H1 (cell line): ENCODE data around the gene RIN3. TPM values are rescaled to one million over a fixed set of nuclear protein-coding genes. Genes with fewer than 3 reads are reported as not detected.

Experiments used
- CTCF ChIA-PET: fragments of 300-600 bp; sonication (Branson Sonifier 250); formaldehyde crosslinking; loops from one replicate; lab custom pipeline; 2021; ENCODE audit not compliant: partially characterized antibody; lab: Charles Lee
- POLR2A ChIA-PET: fragments of 300-600 bp; sonication (Branson Sonifier 250); formaldehyde crosslinking; loops from one replicate; lab custom pipeline; 2021; ENCODE audit warnings: inconsistent platforms; ENCODE audit not compliant: partially characterized antibody; lab: Charles Lee
- DNase-seq, 2 experiments: peaks; one replicate each; pipeline versions ENCODE4 v3.0.0 to v3.0.0-alpha.2; 2010 to 2022; ENCODE audit warnings: low spot score in 2 of 2, low read depth in 1 of 2, mixed read lengths in 1 of 2
- FAIRE-seq: peaks from 2 replicates; lab custom pipeline; 2011; peaks lifted over from hg19 to GRCh38; lab: Jason Lieb, UNC
- H2AFZ ChIP-seq: 2 replicates; pipeline ENCODE4 v1.8.1; 2012; ENCODE audit warnings: low read length, inconsistent platforms
- H2AK5ac ChIP-seq: 2 replicates; pipeline ENCODE4 v1.6.1; 2013; ENCODE audit warnings: low read depth, low read length
- H2BK120ac ChIP-seq: replicated peaks from 2 replicates; pipeline ENCODE3; 2013; ENCODE audit warnings: low read depth, low read length, inconsistent platforms
- H2BK12ac ChIP-seq: 2 replicates; pipeline ENCODE4 v1.6.1; 2013; ENCODE audit warnings: low read depth, low read length
- H2BK15ac ChIP-seq: 2 replicates; pipeline ENCODE4 v1.6.1; 2013; ENCODE audit warnings: low read length
- H2BK20ac ChIP-seq: 2 replicates; pipeline ENCODE4 v1.6.1; 2013; ENCODE audit warnings: low read length
- H2BK5ac ChIP-seq: 2 replicates; pipeline ENCODE4 v1.6.1; 2013; ENCODE audit warnings: low read depth, low read length
- H3K14ac ChIP-seq: 2 replicates; pipeline ENCODE4 v1.6.1; 2013; ENCODE audit warnings: inconsistent platforms; ENCODE audit not compliant: insufficient read length
- H3K18ac ChIP-seq: 2 replicates; pipeline ENCODE4 v1.6.1; 2013; ENCODE audit warnings: low read length; ENCODE audit errors: extremely low read depth
- H3K23ac ChIP-seq: 2 replicates; pipeline ENCODE4 v1.6.1; 2013; ENCODE audit warnings: inconsistent platforms; ENCODE audit not compliant: insufficient read length
- H3K23me2 ChIP-seq: 2 replicates; pipeline ENCODE4 v1.6.1; 2013; ENCODE audit warnings: low read depth, low read length
- H3K27ac ChIP-seq: 2 replicates; pipeline ENCODE4 v1.6.1; 2011; ENCODE audit warnings: low read depth, low read length, inconsistent platforms
- H3K27me3 ChIP-seq, 4 experiments: replicated peaks in 1 of 4; 1 replicate in 1 of 4; 2 replicates in 3 of 4; pipeline versions ENCODE4 v1.6.1 to v1.8.1; 2011 to 2013; ENCODE audit warnings: low read length in 3 of 4, mild to moderate bottlenecking in 3 of 4, inconsistent platforms in 2 of 4, mixed read lengths in 2 of 4, moderate library complexity in 1 of 4; ENCODE audit not compliant: control insufficient read depth in 3 of 4, insufficient read depth in 3 of 4; ENCODE audit errors: extremely low read depth in 1 of 4
- H3K36me3 ChIP-seq, 4 experiments: 2 replicates each; pipeline versions ENCODE4 v1.6.1 to v1.8.1; 2011 to 2013; ENCODE audit warnings: mild to moderate bottlenecking in 4 of 4, low read length in 3 of 4, moderate library complexity in 2 of 4, control low read depth in 1 of 4, inconsistent platforms in 1 of 4; ENCODE audit not compliant: insufficient read depth in 4 of 4, control insufficient read depth in 2 of 4
- H3K4ac ChIP-seq: replicated peaks from 2 replicates; pipeline ENCODE3; 2013; ENCODE audit warnings: low read length, low read depth, mixed read lengths, inconsistent platforms; ENCODE audit not compliant: insufficient read length
- H3K4me1 ChIP-seq, 4 experiments: replicated peaks in 1 of 4; 1 replicate in 1 of 4; 2 replicates in 3 of 4; pipeline versions ENCODE4 v1.6.1 to v1.8.1; 2011 to 2013; ENCODE audit warnings: low read length in 3 of 4, inconsistent platforms in 2 of 4, mixed read lengths in 1 of 4; ENCODE audit not compliant: insufficient read depth in 4 of 4, control insufficient read depth in 3 of 4
- H3K4me2 ChIP-seq, 2 experiments: 2 replicates each; pipeline versions ENCODE4 v1.6.1 to v1.8.1; 2011 to 2013; ENCODE audit warnings: low read depth in 2 of 2, low read length in 2 of 2, control low read depth in 1 of 2, inconsistent platforms in 1 of 2, mild to moderate bottlenecking in 1 of 2; ENCODE audit not compliant: insufficient read depth in 1 of 2
- H3K4me3 ChIP-seq, 4 experiments: fragments of 200-600, 300-600 bp in 1 of 4; sonication (generic), shearing (Covaris generic), sonication (Bioruptor Twin) in 1 of 4; 2 replicates each; pipeline versions ENCODE4 v1.5.1 to v1.8.1; 2011 to 2016; ENCODE audit warnings: low read length in 4 of 4, low read depth in 3 of 4, control low read depth in 2 of 4, inconsistent platforms in 2 of 4, mild to moderate bottlenecking in 2 of 4, mixed read lengths in 1 of 4, moderate library complexity in 1 of 4; ENCODE audit not compliant: insufficient read depth in 2 of 4; ENCODE audit errors: extremely low read depth in 1 of 4
- H3K56ac ChIP-seq: replicated peaks from 2 replicates; pipeline ENCODE3; 2013; ENCODE audit warnings: low read depth, mild to moderate bottlenecking, mixed read lengths, low read length, inconsistent platforms; ENCODE audit not compliant: insufficient read length
- H3K79me1 ChIP-seq: 2 replicates; pipeline ENCODE4 v1.6.1; 2013; ENCODE audit warnings: low read depth, low read length, control low read depth
- H3K79me2 ChIP-seq, 2 experiments: 2 replicates each; pipeline versions ENCODE4 v1.6.1 to v1.8.1; 2012 to 2013; ENCODE audit warnings: low read length in 2 of 2, mild to moderate bottlenecking in 2 of 2, inconsistent platforms in 1 of 2; ENCODE audit not compliant: insufficient read depth in 2 of 2, control insufficient read depth in 1 of 2
- H3K9ac ChIP-seq, 4 experiments: replicated peaks in 1 of 4; 1 replicate in 1 of 4; 2 replicates in 3 of 4; pipeline versions ENCODE4 v1.6.1 to v1.8.1; 2011 to 2013; ENCODE audit warnings: low read depth in 3 of 4, low read length in 3 of 4, control low read depth in 2 of 4, mild to moderate bottlenecking in 2 of 4, moderate library complexity in 2 of 4, inconsistent platforms in 1 of 4; ENCODE audit errors: extremely low read depth in 1 of 4
- H3K9me3 ChIP-seq, 2 experiments: 2 replicates each; pipeline versions ENCODE4 v1.6.1 to v1.8.1; 2012 to 2013; ENCODE audit warnings: mild to moderate bottlenecking in 2 of 2, moderate library complexity in 2 of 2, control low read depth in 1 of 2, inconsistent platforms in 1 of 2, low read depth in 1 of 2, low read length in 1 of 2, mixed read lengths in 1 of 2; ENCODE audit not compliant: insufficient read depth in 2 of 2
- H4K20me1 ChIP-seq, 2 experiments: replicated peaks in 1 of 2; 2 replicates each; pipeline versions ENCODE3 to v1.8.1; 2011 to 2013; ENCODE audit warnings: inconsistent platforms in 2 of 2, low read length in 2 of 2, mild to moderate bottlenecking in 1 of 2; ENCODE audit not compliant: insufficient read depth in 2 of 2, control insufficient read depth in 1 of 2
- H4K5ac ChIP-seq: 2 replicates; pipeline ENCODE4 v1.6.1; 2013; ENCODE audit warnings: low read length, low read depth, mixed read lengths, inconsistent platforms; ENCODE audit not compliant: insufficient read length
- H4K8ac ChIP-seq: 2 replicates; pipeline ENCODE4 v1.8.0; 2013; ENCODE audit warnings: mild to moderate bottlenecking, moderate library complexity, low read length, inconsistent platforms; ENCODE audit not compliant: insufficient read depth; ENCODE audit errors: extremely low read depth
- H4K91ac ChIP-seq: replicated peaks from 2 replicates; pipeline ENCODE3; 2013; ENCODE audit warnings: low read length, mixed read lengths, inconsistent platforms; ENCODE audit not compliant: insufficient read length
- BRCA1 ChIP-seq: IDR thresholded peaks from 2 replicates; pipeline ENCODE4 v1.6.1; 2012; ENCODE audit warnings: low read depth, low read length, improper control_type of control experiment
- CHD1 ChIP-seq: IDR thresholded peaks from 2 replicates; pipeline ENCODE4 v1.6.1; 2012; ENCODE audit warnings: low read depth, low read length, improper control_type of control experiment
- CTCF ChIP-seq, 3 experiments: IDR thresholded peaks; 1 replicate in 2 of 3; 2 replicates in 1 of 3; pipeline versions ENCODE4 v1.5.1 to v1.6.1; 2011; ENCODE audit warnings: low read length in 3 of 3, mild to moderate bottlenecking in 3 of 3, inconsistent platforms in 2 of 3, low read depth in 1 of 3, moderate library complexity in 1 of 3; ENCODE audit not compliant: insufficient read depth in 1 of 3; ENCODE audit errors: control extremely low read depth in 1 of 3
- EP300 ChIP-seq, 2 experiments: IDR thresholded peaks; 1 replicate in 1 of 2; 2 replicates in 1 of 2; pipeline ENCODE4 v1.6.1; 2011 to 2012; ENCODE audit warnings: low read depth in 2 of 2, low read length in 2 of 2, mild to moderate bottlenecking in 2 of 2, borderline replicate concordance in 1 of 2, inconsistent platforms in 1 of 2, moderate library complexity in 1 of 2
- JUN ChIP-seq: IDR thresholded peaks from 2 replicates; pipeline ENCODE4 v1.6.1; 2011; ENCODE audit warnings: low read depth, mild to moderate bottlenecking, improper control_type of control experiment, low read length
- SIN3A ChIP-seq, 2 experiments: IDR thresholded peaks in 1 of 2; conservative IDR thresholded peaks in 1 of 2; 2 replicates each; pipeline ENCODE4 v1.6.1; 2011 to 2012; ENCODE audit warnings: low read length in 2 of 2, improper control_type of control experiment in 1 of 2, low read depth in 1 of 2, mild to moderate bottlenecking in 1 of 2
- SRF ChIP-seq: IDR thresholded peaks from 2 replicates; pipeline ENCODE4 v1.6.1; 2011; ENCODE audit warnings: mild to moderate bottlenecking, low read depth, low read length, moderate library complexity
- TAF1 ChIP-seq: IDR thresholded peaks from 2 replicates; pipeline ENCODE4 v1.6.1; 2011; ENCODE audit warnings: mild to moderate bottlenecking, low read depth, low read length
- TBP ChIP-seq: IDR thresholded peaks from 2 replicates; pipeline ENCODE4 v1.6.1; 2011; ENCODE audit warnings: low read depth, low read length, improper control_type of control experiment
- WGBS, 2 experiments: shearing (Covaris generic) in 1 of 2; methylation state at CpG; one replicate each; pipeline versions ENCODE4 v1.1.6 to v1.1.7; 2013 to 2015; ENCODE audit warnings: low lambda C conversion rate in 2 of 2, mixed read lengths in 2 of 2, inconsistent platforms in 1 of 2, low coverage in 1 of 2, missing lambda C conversion rate in 1 of 2; ENCODE audit not compliant: insufficient replicate concordance in 2 of 2, insufficient coverage in 1 of 2, insufficient read length in 1 of 2; ENCODE audit errors: extremely low coverage in 1 of 2, missing lambda C conversion rate in 1 of 2; 5-methylcytosine and 5-hydroxymethylcytosine counted together
- polyA plus RNA-seq, 7 experiments: library from polyadenylated mRNA; depleted of rRNA in 3 of 7; stranded (reverse) in 5 of 7; unstranded in 2 of 7; fragments of >200 nt in 5 of 7; fragments of 200-250 nt in 2 of 7; gene quantifications; 1 replicate in 5 of 7; 2 replicates in 1 of 7; 4 replicates in 1 of 7; pipeline versions ENCODE4 v1.2.1 to v1.2.3, GENCODE V29; 2011 to 2013; ENCODE audit warnings: missing spikeins in 2 of 7, mixed read lengths in 2 of 7
- total RNA-seq: library from RNA; stranded (reverse); fragmentation: NEBNext Ultra II Directional; extraction: Animal tissue kit (Norgen Biotek cat#: 25700); gene quantifications from 2 replicates; pipeline ENCODE4 v1.2.1, GENCODE V29; 2021

Gene RIN3
- total and polyA plus RNA-seq, 2 of the 8 experiments (the other 6 are each of a cell fraction or from before 2014, with no cell fraction given), result 0.59 to 1.5 TPM

GRCh38 chr14:92502541-92503286, 10.9 kb upstream of the RIN3 start:
- H3K4me1 ChIP-seq, result peaks cover 0 to 3% (median 1%) of the 10 kb centered on the region in 4 experiments; a peak in 3 of 7 replicates
- FAIRE-seq (no peak), DNase-seq (no peak)
- TF ChIP-seq JUN (no peak), BRCA1 (no peak), SIN3A (conservative IDR thresholded peaks at IDR 0.05 in 1 of 2, IDR thresholded peaks at IDR 0.05 in 1 of 2; ENCODE audit: low read depth in 1 of 2, low read length in 2 of 2) (no peak), TAF1 (no peak), CHD1 (no peak), EP300 (IDR thresholded peaks at IDR 0.05; ENCODE audit: borderline replicate concordance in 1 of 2, low read depth in 2 of 2, low read length in 2 of 2) (no peak), CTCF (IDR thresholded peaks at IDR 0.05; ENCODE audit: control extremely low read depth in 1 of 3, insufficient read depth in 1 of 3, low read depth in 1 of 3, low read length in 3 of 3) (no peak), SRF (no peak), TBP (no peak)

More at GRCh38 chr14:92502541-92503286, 10.9 kb upstream of the RIN3 start:
- H2AK5ac ChIP-seq, result no peak overlapping the region
- no peak overlapping the region for H3K4ac ChIP-seq
- H4K20me1 ChIP-seq, result no peaks in the 10 kb centered on the region
- no peak overlapping the region for H3K9ac ChIP-seq
- no peaks in the 10 kb centered on the region for H3K79me1 ChIP-seq
- no peak overlapping the region for H2BK15ac ChIP-seq
- no peak overlapping the region for H3K23ac ChIP-seq
- ChIA-PET CTCF (interaction anchor here (0.6 kb wide), 1 partner anchor 153 kb away, joined by 3 read pairs; no protein-coding TSS in a partner anchor), POLR2A (no interaction called here)
- H2BK12ac ChIP-seq, result no peak overlapping the region
- no peak overlapping the region for H2BK20ac ChIP-seq
- H3K36me3 ChIP-seq, result no peaks in the 10 kb centered on the region
- H3K18ac ChIP-seq, result no peak overlapping the region
- no peak overlapping the region for H2BK120ac ChIP-seq
- H3K14ac ChIP-seq, result no peak overlapping the region
- H4K8ac ChIP-seq, result no peak overlapping the region
- H3K27ac ChIP-seq, result no peak overlapping the region
- no peak overlapping the region for H3K56ac ChIP-seq
- no peaks in the 10 kb centered on the region for H3K23me2 ChIP-seq
- no peaks in the 10 kb centered on the region for H3K9me3 ChIP-seq
- no peaks in the 10 kb centered on the region for H3K79me2 ChIP-seq
- 90% methylated on average over 9 of the region's 9 CpGs; no CpG with 5 or more reads in 1 of the 2 experiments for WGBS, 2 experiments
- no peak overlapping the region for H2BK5ac ChIP-seq
- H3K4me2 ChIP-seq, result no peak overlapping the region
- no peak overlapping the region for H4K5ac ChIP-seq
- H4K91ac ChIP-seq, result no peak overlapping the region
- H3K4me3 ChIP-seq, result no peak overlapping the region
- H2AFZ ChIP-seq, result no peak overlapping the region
- no peaks in the 10 kb centered on the region for H3K27me3 ChIP-seq
